H1 (cell line): ENCODE results near the gene SLC27A2. TPM values are rescaled to one million over a fixed set of nuclear protein-coding genes. Genes with fewer than 3 reads are reported as not detected.

Experiments
- E2F6 ChIP-seq: IDR thresholded peaks from 2 replicates; pipeline ENCODE4 v1.6.1; 2012; ENCODE audit warnings: inconsistent platforms
- SP4 ChIP-seq: IDR thresholded peaks from 2 replicates; pipeline ENCODE4 v1.6.1; 2012; ENCODE audit warnings: low read length, inconsistent platforms
- polyA plus RNA-seq, 7 experiments: library from polyadenylated mRNA; depleted of rRNA in 3 of 7; stranded (reverse) in 5 of 7; unstranded in 2 of 7; fragments of >200 nt in 5 of 7; fragments of 200-250 nt in 2 of 7; gene quantifications; 1 replicate in 5 of 7; 2 replicates in 1 of 7; 4 replicates in 1 of 7; pipeline versions ENCODE4 v1.2.1 to v1.2.3, GENCODE V29; 2011 to 2013; ENCODE audit warnings: missing spikeins in 2 of 7, mixed read lengths in 2 of 7
- total RNA-seq: library from RNA; stranded (reverse); fragmentation: NEBNext Ultra II Directional; extraction: Animal tissue kit (Norgen Biotek cat#: 25700); gene quantifications from 2 replicates; pipeline ENCODE4 v1.2.1, GENCODE V29; 2021
- TF ChIP-seq, protein P1 (sequence below): fragments of 300-600 bp; sonication (generic); IDR thresholded peaks from 2 replicates; pipeline ENCODE4 v1.7.1; 2012; ENCODE audit warnings: low read length, moderate library complexity, mild to moderate bottlenecking, inconsistent platforms; ENCODE audit not compliant: insufficient replicate concordance
- TF ChIP-seq, protein P2 (sequence below): IDR thresholded peaks from 2 replicates; pipeline ENCODE4 v1.6.1; 2011; ENCODE audit warnings: low read length, improper control_type of control experiment

Gene SLC27A2
- total and polyA plus RNA-seq, 2 of the 8 experiments (the other 6 are each of a cell fraction or from before 2014, with no cell fraction given), result 5.6 to 5.8 TPM

DNA sequence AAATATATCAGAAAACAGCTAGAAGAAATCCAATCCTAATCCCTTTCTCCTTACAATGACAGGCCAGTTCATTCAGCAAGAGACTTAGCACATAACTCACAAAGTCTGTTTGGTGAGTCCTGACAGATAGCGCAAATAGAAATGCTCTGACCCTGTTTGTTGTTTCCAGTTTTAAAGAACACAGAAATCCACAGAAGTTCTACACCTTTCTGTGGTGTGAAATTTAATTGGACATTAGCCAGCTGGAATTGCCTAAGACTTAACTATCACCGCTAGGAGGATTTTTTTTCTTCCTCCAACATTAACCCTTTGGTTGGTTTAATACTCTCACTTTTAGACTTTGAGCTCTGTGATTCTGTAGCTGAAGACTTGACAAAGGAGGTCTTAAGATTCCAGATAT is 52.8 kb downstream of the SLC27A2 start (continued):
- TF ChIP-seq, protein P1, sequence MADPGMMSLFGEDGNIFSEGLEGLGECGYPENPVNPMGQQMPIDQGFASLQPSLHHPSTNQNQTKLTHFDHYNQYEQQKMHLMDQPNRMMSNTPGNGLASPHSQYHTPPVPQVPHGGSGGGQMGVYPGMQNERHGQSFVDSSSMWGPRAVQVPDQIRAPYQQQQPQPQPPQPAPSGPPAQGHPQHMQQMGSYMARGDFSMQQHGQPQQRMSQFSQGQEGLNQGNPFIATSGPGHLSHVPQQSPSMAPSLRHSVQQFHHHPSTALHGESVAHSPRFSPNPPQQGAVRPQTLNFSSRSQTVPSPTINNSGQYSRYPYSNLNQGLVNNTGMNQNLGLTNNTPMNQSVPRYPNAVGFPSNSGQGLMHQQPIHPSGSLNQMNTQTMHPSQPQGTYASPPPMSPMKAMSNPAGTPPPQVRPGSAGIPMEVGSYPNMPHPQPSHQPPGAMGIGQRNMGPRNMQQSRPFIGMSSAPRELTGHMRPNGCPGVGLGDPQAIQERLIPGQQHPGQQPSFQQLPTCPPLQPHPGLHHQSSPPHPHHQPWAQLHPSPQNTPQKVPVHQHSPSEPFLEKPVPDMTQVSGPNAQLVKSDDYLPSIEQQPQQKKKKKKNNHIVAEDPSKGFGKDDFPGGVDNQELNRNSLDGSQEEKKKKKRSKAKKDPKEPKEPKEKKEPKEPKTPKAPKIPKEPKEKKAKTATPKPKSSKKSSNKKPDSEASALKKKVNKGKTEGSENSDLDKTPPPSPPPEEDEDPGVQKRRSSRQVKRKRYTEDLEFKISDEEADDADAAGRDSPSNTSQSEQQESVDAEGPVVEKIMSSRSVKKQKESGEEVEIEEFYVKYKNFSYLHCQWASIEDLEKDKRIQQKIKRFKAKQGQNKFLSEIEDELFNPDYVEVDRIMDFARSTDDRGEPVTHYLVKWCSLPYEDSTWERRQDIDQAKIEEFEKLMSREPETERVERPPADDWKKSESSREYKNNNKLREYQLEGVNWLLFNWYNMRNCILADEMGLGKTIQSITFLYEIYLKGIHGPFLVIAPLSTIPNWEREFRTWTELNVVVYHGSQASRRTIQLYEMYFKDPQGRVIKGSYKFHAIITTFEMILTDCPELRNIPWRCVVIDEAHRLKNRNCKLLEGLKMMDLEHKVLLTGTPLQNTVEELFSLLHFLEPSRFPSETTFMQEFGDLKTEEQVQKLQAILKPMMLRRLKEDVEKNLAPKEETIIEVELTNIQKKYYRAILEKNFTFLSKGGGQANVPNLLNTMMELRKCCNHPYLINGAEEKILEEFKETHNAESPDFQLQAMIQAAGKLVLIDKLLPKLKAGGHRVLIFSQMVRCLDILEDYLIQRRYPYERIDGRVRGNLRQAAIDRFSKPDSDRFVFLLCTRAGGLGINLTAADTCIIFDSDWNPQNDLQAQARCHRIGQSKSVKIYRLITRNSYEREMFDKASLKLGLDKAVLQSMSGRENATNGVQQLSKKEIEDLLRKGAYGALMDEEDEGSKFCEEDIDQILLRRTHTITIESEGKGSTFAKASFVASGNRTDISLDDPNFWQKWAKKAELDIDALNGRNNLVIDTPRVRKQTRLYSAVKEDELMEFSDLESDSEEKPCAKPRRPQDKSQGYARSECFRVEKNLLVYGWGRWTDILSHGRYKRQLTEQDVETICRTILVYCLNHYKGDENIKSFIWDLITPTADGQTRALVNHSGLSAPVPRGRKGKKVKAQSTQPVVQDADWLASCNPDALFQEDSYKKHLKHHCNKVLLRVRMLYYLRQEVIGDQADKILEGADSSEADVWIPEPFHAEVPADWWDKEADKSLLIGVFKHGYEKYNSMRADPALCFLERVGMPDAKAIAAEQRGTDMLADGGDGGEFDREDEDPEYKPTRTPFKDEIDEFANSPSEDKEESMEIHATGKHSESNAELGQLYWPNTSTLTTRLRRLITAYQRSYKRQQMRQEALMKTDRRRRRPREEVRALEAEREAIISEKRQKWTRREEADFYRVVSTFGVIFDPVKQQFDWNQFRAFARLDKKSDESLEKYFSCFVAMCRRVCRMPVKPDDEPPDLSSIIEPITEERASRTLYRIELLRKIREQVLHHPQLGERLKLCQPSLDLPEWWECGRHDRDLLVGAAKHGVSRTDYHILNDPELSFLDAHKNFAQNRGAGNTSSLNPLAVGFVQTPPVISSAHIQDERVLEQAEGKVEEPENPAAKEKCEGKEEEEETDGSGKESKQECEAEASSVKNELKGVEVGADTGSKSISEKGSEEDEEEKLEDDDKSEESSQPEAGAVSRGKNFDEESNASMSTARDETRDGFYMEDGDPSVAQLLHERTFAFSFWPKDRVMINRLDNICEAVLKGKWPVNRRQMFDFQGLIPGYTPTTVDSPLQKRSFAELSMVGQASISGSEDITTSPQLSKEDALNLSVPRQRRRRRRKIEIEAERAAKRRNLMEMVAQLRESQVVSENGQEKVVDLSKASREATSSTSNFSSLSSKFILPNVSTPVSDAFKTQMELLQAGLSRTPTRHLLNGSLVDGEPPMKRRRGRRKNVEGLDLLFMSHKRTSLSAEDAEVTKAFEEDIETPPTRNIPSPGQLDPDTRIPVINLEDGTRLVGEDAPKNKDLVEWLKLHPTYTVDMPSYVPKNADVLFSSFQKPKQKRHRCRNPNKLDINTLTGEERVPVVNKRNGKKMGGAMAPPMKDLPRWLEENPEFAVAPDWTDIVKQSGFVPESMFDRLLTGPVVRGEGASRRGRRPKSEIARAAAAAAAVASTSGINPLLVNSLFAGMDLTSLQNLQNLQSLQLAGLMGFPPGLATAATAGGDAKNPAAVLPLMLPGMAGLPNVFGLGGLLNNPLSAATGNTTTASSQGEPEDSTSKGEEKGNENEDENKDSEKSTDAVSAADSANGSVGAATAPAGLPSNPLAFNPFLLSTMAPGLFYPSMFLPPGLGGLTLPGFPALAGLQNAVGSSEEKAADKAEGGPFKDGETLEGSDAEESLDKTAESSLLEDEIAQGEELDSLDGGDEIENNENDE, result no peak
- TF ChIP-seq E2F6 (no peak), SP4 (no peak)
- TF ChIP-seq, protein P2, sequence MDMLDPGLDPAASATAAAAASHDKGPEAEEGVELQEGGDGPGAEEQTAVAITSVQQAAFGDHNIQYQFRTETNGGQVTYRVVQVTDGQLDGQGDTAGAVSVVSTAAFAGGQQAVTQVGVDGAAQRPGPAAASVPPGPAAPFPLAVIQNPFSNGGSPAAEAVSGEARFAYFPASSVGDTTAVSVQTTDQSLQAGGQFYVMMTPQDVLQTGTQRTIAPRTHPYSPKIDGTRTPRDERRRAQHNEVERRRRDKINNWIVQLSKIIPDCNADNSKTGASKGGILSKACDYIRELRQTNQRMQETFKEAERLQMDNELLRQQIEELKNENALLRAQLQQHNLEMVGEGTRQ, result no peak
